Measurements from ENCODE around the gene TTC24.
"Not testable (repeated sequence)": the region's sequence is repeated elsewhere in the genome, so short reads cannot be mapped to it uniquely, and the experiment has no call there.

Gene TTC24

GRCh38 chr1:156590326-156591180, 11.0 kb downstream of the TTC24 start:
- no peak for DNase-seq

- no peak for DNase-seq
These were observed 11.6 kb downstream of the TTC24 start for GRCh38 chr1:156591181-156591431.

GRCh38 chr1:156591432-156592157, 12.1 kb downstream of the TTC24 start, which contains the start of gene NAXE:
Gene NAXE, plus strand, starts transcription at chr1:156591776. Its CDS starts 29 bp downstream, at chr1:156591805.
- peak; percentile 60 for DNase-seq

GRCh38 chr1:156592158-156592909, 12.8 kb downstream of the TTC24 start:
- no peak for DNase-seq

DNA sequence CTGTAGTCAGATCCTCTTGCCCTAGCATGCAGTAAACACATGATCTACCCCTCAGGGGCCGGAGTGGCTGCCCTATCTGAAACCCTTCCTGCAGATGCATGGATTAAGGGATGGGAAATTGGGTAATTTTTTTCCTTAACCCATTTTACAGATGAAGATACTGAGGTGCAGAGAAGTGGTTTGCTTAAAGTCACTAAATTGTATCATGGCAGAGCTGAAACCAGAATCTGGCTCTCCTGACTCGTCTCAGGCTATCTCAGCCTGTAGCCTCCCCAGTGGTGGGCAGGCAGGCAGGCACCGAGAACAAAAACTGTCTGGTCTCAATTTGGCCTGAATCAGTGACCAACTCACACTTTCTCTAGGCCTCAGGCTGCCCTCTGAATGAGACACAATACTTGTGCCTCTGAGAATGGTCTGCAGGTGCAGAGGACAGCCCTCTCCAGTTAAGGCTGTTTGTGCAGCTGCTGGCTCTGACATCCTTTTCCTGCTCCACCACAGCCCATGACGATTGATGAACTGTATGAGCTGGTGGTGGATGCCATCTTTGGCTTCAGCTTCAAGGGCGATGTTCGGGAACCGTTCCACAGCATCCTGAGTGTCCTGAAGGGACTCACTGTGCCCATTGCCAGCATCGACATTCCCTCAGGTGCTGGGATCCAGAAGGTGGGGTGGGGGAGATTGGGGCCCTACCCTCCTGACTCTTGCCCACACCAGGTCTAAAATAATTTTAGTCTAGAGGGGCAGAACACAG, 13.6 kb downstream of the TTC24 start:
- DNase-seq = no peak

GRCh38 chr1:156593661-156593989, 14.1 kb downstream of the TTC24 start:
- no peak for DNase-seq

DNA sequence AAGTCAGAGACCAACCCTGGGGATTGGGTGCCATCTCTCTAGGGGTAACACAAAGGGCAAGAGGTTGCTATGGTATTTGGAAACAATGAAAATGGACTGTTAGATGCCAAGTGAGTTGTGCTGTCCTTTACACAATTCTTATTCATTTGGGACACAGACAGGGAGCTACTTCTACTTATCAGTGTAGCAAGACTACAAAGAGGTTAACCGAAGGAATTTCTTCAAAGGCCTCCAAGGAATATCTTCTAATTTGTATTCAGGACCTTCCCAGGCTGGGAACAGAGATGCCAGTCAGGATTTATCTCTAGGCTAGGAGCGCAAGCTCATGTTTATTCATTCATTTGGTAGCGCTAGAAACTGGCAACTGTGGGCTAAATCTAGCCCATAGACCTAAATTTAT, 14.7 kb downstream of the TTC24 start:
- DNase-seq = no peak

- DNase-seq = no peak
These were observed 15.5 kb downstream of the TTC24 start for GRCh38 chr1:156595016-156595415.

GRCh38 chr1:156596426-156596825, 16.9 kb downstream of the TTC24 start:
- no peak for DNase-seq

GRCh38 chr1:156598125-156598524, 18.6 kb downstream of the TTC24 start:
- DNase-seq = no peak

GRCh38 chr1:156598731-156599432, 19.4 kb downstream of the TTC24 start:
- no peak for DNase-seq

GRCh38 chr1:156599811-156600210, 20.3 kb downstream of the TTC24 start:
- no peak for DNase-seq

DNA sequence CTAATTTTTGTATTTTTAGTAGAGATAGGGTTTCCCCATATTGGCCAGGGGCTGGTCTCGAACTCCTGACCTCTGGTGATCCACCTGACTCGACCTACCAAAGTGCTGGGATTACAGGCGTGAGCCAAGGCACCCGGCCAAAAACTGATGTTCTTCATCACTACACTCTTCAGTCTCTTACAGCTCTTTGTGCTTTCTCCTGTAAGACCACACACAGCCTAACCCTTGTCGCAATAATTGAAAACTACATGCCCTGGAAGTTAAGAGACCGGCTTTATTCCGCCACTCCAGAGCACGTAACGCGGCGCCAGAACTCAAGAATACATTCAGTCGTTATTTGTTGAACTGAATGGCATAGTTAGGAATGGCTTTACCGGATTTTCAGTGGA, 21.2 kb downstream of the TTC24 start:
- DNase-seq = no peak

DNA sequence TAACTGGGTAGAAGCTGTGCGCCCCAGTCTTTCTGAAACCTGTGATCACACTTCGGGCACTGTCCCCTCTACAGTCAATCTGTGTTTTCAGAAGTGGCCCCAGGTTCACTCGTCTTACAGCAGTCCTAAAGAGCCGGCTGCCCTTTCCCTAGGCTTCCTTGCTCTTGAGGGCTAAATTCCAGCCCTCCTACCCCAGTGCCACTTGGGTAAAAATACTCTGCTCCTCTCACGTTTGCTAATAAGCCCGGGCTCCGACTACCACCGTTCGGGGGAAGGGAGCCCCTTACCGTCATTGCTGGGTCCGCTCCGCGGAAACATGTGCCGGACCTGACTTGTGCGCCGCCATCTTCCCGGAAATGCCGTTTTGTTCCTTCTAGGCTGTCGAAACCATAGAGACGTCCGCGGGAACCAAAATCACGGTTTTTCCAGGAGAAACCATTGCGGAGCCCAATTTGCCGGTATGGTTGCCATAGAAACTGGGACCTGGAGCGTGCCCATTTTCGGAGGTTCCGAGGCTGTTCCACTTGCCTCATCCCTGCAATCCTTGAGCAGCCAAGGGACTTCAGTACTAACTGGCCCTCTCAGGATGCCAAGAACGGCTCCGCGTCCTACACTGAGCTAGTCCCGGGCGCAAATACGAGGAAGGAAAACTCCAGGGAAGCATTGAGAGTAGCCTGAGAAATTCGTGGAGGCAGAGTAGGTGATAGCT, 21.8 kb downstream of the TTC24 start, which contains the start of gene GPATCH4:
GPATCH4 (minus strand) TSS at position 358 of the 709 bp plus-strand sequence.
- DNase-seq = peak; percentile 87

DNA sequence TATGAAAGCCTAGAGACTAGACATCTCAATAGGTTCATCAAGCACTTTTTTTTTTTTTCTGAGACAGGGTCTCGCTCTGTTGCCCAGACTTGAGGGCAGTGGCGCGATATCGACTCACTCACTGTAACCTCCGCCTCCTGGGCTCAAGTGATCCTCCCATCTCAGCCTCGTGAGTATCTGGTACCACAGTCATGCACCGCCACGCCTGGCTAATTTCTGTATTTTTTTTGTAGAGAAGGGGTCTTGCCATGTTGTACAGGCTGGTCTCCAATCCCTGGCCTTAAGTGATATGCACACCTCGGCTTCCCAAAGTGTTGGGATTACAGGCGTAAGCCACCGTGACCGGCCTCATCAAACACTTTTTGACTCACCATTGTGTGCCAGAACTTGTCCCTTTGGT, 22.4 kb downstream of the TTC24 start:
- DNase-seq = no peak

DNA sequence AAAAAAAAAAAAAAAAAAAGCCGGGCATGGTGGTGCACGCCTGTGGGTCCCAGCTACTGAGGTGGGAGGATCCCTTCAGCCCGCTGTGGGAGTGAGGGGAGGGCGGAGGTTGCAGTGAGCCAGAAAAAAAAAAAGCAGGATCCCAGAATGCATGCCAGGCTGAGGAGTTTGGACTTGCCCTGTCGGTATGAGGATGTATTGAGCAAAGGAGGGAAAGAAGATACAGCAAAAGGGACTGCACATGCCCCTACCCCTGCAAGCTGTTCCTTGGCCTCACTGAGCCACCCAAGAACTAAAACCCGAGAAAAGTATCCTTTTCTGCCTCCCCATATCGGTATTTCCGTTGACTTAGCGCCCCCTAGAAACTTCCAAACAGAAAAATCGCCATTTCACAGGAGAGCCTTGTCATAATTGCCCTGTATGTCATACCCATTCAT, 23.1 kb downstream of the TTC24 start:
- no peak for DNase-seq

- peak; percentile 39 for DNase-seq
These were observed 27.8 kb downstream of the TTC24 start for GRCh38 chr1:156607344-156607743.

GRCh38 chr1:156608036-156608674, 28.6 kb downstream of the TTC24 start:
- peak; percentile 72 for DNase-seq

- peak; percentile 62 for DNase-seq
These were observed 29.5 kb downstream of the TTC24 start for GRCh38 chr1:156608981-156609380.

DNA sequence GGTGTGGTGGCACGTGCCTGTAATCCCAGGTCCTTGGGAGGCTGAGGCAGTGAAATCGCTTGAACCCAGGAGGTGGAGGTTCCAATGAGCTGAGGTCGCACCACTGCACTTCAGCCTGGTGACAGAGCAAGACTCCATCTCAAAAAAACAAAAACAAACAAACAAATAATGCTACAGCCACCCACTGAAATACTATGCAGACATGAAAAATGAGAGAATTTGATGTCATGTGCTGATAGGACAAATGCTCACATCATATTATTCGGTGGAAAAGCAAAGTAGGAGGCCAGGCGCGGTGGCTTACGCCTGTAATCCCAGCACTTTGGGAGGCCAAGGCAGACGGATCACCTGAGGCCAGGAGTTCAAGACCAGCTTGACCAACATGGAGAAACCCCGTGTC, 30.5 kb downstream of the TTC24 start:
- DNase-seq = not testable (repeated sequence)

- no peak for DNase-seq
These were observed 33.1 kb downstream of the TTC24 start for GRCh38 chr1:156612666-156613065.
